GM06990 (cell line): Measurements from ENCODE around the gene CREG2.
A peak's percentile ranks its signal among the peaks of the same experiment; 100 is the strongest.

ENCODE experiments used
- DNase-seq: peaks from one replicate; pipeline ENCODE4 v3.0.0-alpha.2; 2011; ENCODE audit not compliant: insufficient read length; ENCODE audit errors: extremely low read depth
- H3K27me3 ChIP-seq: replicated peaks from 2 replicates; pipeline ENCODE4 v1.6.0; 2011; ENCODE audit warnings: low read length; ENCODE audit not compliant: control insufficient read depth, insufficient read depth
- H3K36me3 ChIP-seq: 2 replicates; pipeline ENCODE4 v1.5.1; 2011; ENCODE audit warnings: low read length; ENCODE audit not compliant: control insufficient read depth, insufficient read depth
- H3K4me3 ChIP-seq: replicated peaks from 2 replicates; pipeline ENCODE4 v1.5.1; 2011; ENCODE audit warnings: low read depth, mild to moderate bottlenecking, control low read depth, low read length
- CTCF ChIP-seq: IDR thresholded peaks from 2 replicates; pipeline ENCODE4 v1.5.1; 2011; ENCODE audit warnings: low read length, control low read depth, mild to moderate bottlenecking, inconsistent platforms; ENCODE audit not compliant: insufficient read depth, poor library complexity, severe bottlenecking

Gene CREG2

GRCh38 chr2:101342625-101343008, 44.7 kb downstream of the CREG2 start:
- Histone ChIP-seq H3K36me3 (no peaks in the 10 kb centered on the region), H3K4me3 (no peak overlapping the region), H3K27me3 (no peaks in the 10 kb centered on the region)
- no peak for TF ChIP-seq CTCF
- DNase-seq = no peak

- peak; percentile 88 for TF ChIP-seq CTCF
- Histone ChIP-seq H3K4me3 (no peak overlapping the region), H3K36me3 (no peaks in the 10 kb centered on the region), H3K27me3 (no peaks in the 10 kb centered on the region)
- DNase-seq = no peak
Observed at GRCh38 chr2:101341901-101342624, 45.2 kb downstream of the CREG2 start.

GRCh38 chr2:101341421-101341820, 45.9 kb downstream of the CREG2 start:
- H3K4me3 ChIP-seq = no peak overlapping the region
- no peak for TF ChIP-seq CTCF
- no peaks in the 10 kb centered on the region for H3K27me3 ChIP-seq
- no peaks in the 10 kb centered on the region for H3K36me3 ChIP-seq
- no peak for DNase-seq

GRCh38 chr2:101340141-101340551, 47.2 kb downstream of the CREG2 start:
- H3K36me3 ChIP-seq = no peaks in the 10 kb centered on the region
- no peak for DNase-seq
- no peak for TF ChIP-seq CTCF
- no peaks in the 10 kb centered on the region for H3K27me3 ChIP-seq
- no peak overlapping the region for H3K4me3 ChIP-seq

- TF ChIP-seq CTCF = no peak
- H3K4me3 ChIP-seq = no peak overlapping the region
- H3K27me3 ChIP-seq = no peaks in the 10 kb centered on the region
- no peaks in the 10 kb centered on the region for H3K36me3 ChIP-seq
- no peak for DNase-seq
Observed at GRCh38 chr2:101339266-101339880, 47.9 kb downstream of the CREG2 start.
